ENCODE measurements around the gene ZNF92. TPM values are rescaled to one million over a fixed set of nuclear protein-coding genes. Genes with fewer than 3 reads are reported as not detected.
"Not testable (repeated sequence)": the region's sequence is repeated elsewhere in the genome, so short reads cannot be mapped to it uniquely, and the experiment has no call there.

The ZNF92 gene
- total and polyA plus RNA-seq, 2 donors (not counting 1 experiment from before 2014, with no cell fraction given) = 8.2 to 65.4 TPM

DNA sequence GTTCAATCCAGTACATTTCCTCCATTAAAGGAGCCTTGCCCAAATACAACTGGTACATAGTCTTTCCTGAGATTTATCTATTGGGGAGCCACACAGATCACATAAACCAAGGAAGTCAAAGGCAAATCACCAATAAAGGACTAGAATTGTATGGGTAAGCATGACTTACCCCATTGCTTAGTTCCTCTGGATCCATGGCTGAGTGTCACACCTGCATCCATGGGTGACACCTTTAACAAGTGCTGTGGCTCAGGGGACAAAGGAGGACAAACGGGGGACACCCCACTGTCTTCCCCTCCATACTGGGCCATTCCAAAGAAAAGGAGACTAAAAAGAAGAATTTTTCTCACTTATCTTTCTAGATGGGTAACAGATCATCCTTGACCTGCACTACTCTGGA is 30.4 kb downstream of the ZNF92 start:
- Histone ChIP-seq H3K9me3 (ENCODE audit: control extremely low read depth in 1 of 3, control insufficient read depth in 2 of 3, insufficient read depth in 1 of 3, low read length in 2 of 3) (peaks cover 0 to 55% (median 52%) of the 10 kb centered on the region in 3 donors), H3K4me3 (ENCODE audit: control extremely low read depth in 1 of 5, extremely low read depth in 1 of 5, insufficient read depth in 1 of 5, low read depth in 2 of 5, low read length in 4 of 5) (no peak overlapping the region), H3K9ac (ENCODE audit: low read length) (no peak overlapping the region), H2AFZ (ENCODE audit: insufficient read depth, low read depth, low read length, poor library complexity, severe bottlenecking) (no peak overlapping the region), H3K36me3 (replicated peaks in 1 of 2; ENCODE audit: control extremely low read depth in 1 of 2, control insufficient read depth in 1 of 2, extremely low read depth in 1 of 2, insufficient read depth in 2 of 2, low read length in 1 of 2) (peaks cover 0 to 14% of the 10 kb centered on the region in 2 experiments), H3K27ac (ENCODE audit: low read length in 2 of 2) (no peak overlapping the region), H3K27me3 (replicated peaks in 1 of 4; ENCODE audit: control extremely low read depth in 1 of 4, control insufficient read depth in 3 of 4, insufficient read depth in 4 of 4, low read length in 3 of 4) (no peaks in the 10 kb centered on the region), H3K4me2 (replicated peaks; ENCODE audit: low read depth, low read length, poor library complexity, severe bottlenecking) (no peak overlapping the region), H3K4me1 (ENCODE audit: control insufficient read depth in 2 of 2, insufficient read depth in 2 of 2, low read length in 2 of 2) (no peaks in the 10 kb centered on the region), H3K79me2 (ENCODE audit: control insufficient read depth, insufficient read depth, low read length) (no peaks in the 10 kb centered on the region), H4K20me1 (ENCODE audit: control insufficient read depth, insufficient read depth, low read length, poor library complexity, severe bottlenecking) (no peaks in the 10 kb centered on the region)
- no peak for DNase-seq
- WGBS (ENCODE audit: insufficient coverage) = no CpG with 5 or more reads among the region's 1 CpG
- CTCF ChIA-PET = no interaction called here
- TF ChIP-seq, protein P1, sequence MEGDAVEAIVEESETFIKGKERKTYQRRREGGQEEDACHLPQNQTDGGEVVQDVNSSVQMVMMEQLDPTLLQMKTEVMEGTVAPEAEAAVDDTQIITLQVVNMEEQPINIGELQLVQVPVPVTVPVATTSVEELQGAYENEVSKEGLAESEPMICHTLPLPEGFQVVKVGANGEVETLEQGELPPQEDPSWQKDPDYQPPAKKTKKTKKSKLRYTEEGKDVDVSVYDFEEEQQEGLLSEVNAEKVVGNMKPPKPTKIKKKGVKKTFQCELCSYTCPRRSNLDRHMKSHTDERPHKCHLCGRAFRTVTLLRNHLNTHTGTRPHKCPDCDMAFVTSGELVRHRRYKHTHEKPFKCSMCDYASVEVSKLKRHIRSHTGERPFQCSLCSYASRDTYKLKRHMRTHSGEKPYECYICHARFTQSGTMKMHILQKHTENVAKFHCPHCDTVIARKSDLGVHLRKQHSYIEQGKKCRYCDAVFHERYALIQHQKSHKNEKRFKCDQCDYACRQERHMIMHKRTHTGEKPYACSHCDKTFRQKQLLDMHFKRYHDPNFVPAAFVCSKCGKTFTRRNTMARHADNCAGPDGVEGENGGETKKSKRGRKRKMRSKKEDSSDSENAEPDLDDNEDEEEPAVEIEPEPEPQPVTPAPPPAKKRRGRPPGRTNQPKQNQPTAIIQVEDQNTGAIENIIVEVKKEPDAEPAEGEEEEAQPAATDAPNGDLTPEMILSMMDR (IDR thresholded peaks at IDR 0.05) = no peak
- TF ChIP-seq EZH2 (IDR thresholded peaks at IDR 0.05; ENCODE audit: borderline replicate concordance, insufficient read depth, low read depth, low read length, poor library complexity, severe bottlenecking) = no peak
- intact Hi-C loops (cut with micrococcal nuclease) = no loop called here
- Mint-ChIP-seq H3K27ac (no peak overlapping the region), H3K9me3 (ENCODE audit: insufficient read depth) (peaks cover 15% of the 10 kb centered on the region), H3K4me1 (no peaks in the 10 kb centered on the region), H3K4me3 (no peak overlapping the region), H3K27me3 (no peaks in the 10 kb centered on the region)
- no peak for ATAC-seq (ENCODE audit: low read depth)
- POLR2A ChIA-PET = no interaction called here

DNA sequence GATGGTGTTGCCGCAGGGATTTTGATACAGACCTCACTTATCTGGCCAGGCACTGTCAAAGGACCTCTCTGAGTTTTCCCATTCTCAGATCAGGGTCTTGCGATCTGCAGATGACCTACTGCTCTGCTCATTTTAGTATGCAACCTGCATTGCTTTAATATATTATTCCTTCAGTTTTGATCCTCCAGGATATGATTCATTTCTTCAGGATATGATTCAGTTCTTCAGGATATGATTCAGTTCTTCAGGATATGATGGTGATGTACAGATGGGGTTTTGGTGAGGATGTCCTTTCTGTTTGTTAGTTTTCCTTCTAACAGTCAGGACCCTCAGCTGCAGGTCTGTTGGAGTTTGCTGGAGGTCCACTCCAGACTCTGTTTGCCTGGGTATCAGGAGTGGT is 33.1 kb downstream of the ZNF92 start:
- H3K27me3 Mint-ChIP-seq; POLR2A ChIA-PET; H4K20me1 ChIP-seq (ENCODE audit: control insufficient read depth, insufficient read depth, low read length, poor library complexity, severe bottlenecking); H3K4me1 Mint-ChIP-seq; H3K36me3 ChIP-seq (replicated peaks in 1 of 2; ENCODE audit: control extremely low read depth in 1 of 2, control insufficient read depth in 1 of 2, extremely low read depth in 1 of 2, insufficient read depth in 2 of 2, low read length in 1 of 2); H3K27ac ChIP-seq (ENCODE audit: low read length in 2 of 2); intact Hi-C loops (cut with micrococcal nuclease); H3K4me3 ChIP-seq (ENCODE audit: control extremely low read depth in 1 of 5, extremely low read depth in 1 of 5, insufficient read depth in 1 of 5, low read depth in 2 of 5, low read length in 4 of 5); H3K9ac ChIP-seq (ENCODE audit: low read length); H3K27ac Mint-ChIP-seq; CTCF ChIA-PET; DNase-seq; H3K4me3 Mint-ChIP-seq; H3K4me1 ChIP-seq (ENCODE audit: control insufficient read depth in 2 of 2, insufficient read depth in 2 of 2, low read length in 2 of 2); H2AFZ ChIP-seq (ENCODE audit: insufficient read depth, low read depth, low read length, poor library complexity, severe bottlenecking); H3K79me2 ChIP-seq (ENCODE audit: control insufficient read depth, insufficient read depth, low read length); H3K27me3 ChIP-seq (replicated peaks in 1 of 4; ENCODE audit: control extremely low read depth in 1 of 4, control insufficient read depth in 3 of 4, insufficient read depth in 4 of 4, low read length in 3 of 4); ATAC-seq (ENCODE audit: low read depth); H3K4me2 ChIP-seq (replicated peaks; ENCODE audit: low read depth, low read length, poor library complexity, severe bottlenecking): not testable (repeated sequence)
- peaks cover 0 to 53% (median 50%) of the 10 kb centered on the region in 3 donors for H3K9me3 ChIP-seq (ENCODE audit: control extremely low read depth in 1 of 3, control insufficient read depth in 2 of 3, insufficient read depth in 1 of 3, low read length in 2 of 3)
- WGBS (ENCODE audit: insufficient coverage) = 94% methylated on average over 2 of the region's 2 CpGs
- H3K9me3 Mint-ChIP-seq (ENCODE audit: insufficient read depth) = peaks cover 12% of the 10 kb centered on the region

Data from B cell (primary cell).